Right lobe of liver (tissue), 6 donors: ENCODE measurements around the gene HMGCS1. TPM values are rescaled to one million over a fixed set of nuclear protein-coding genes. Genes with fewer than 3 reads are reported as not detected.
A peak's percentile ranks its signal among the peaks of the same experiment; 100 is the strongest.

Experiments
- ATAC-seq, 4 donors: fragments of 200-7000 bp; cut with Tn5 transposase; one replicate each; pipeline ENCODE4 v1.9.1; 2020; ENCODE audit warnings: mild to moderate bottlenecking in 4 of 4, moderate library complexity in 4 of 4
- DNase-seq, 3 donors: peaks; one replicate each; pipeline ENCODE4 v3.0.0-alpha.2; 2020
- H3K27ac ChIP-seq, 3 donors: fragments of 200-600 bp; one replicate each; pipeline ENCODE4 v1.8.0; 2022
- H3K27me3 ChIP-seq, 2 donors: fragments of 200-600 bp; one replicate each; pipeline ENCODE4 v1.8.0; 2022
- H3K36me3 ChIP-seq, 4 donors: fragments of 200-600 bp; sonication (generic) in 1 of 4; one replicate each; pipeline versions ENCODE4 v1.5.1 to v1.8.0; 2017 to 2022; ENCODE audit warnings: control low read depth in 1 of 4
- H3K4me1 ChIP-seq, 4 donors: fragments of 200-600 bp; sonication (generic) in 1 of 4; one replicate each; pipeline versions ENCODE4 v1.5.1 to v1.8.0; 2017 to 2022; ENCODE audit warnings: control low read depth in 1 of 4
- H3K4me3 ChIP-seq, 3 donors: fragments of 200-600 bp; one replicate each; pipeline ENCODE4 v1.8.0; 2022
- H3K9me3 ChIP-seq, 4 donors: fragments of 200-600 bp; sonication (generic) in 1 of 4; one replicate each; pipeline versions ENCODE4 v1.5.1 to v1.8.0; 2017 to 2022; ENCODE audit warnings: control low read depth in 1 of 4
- POLR2A ChIP-seq: fragments of 450-650 bp; IDR thresholded peaks from one replicate; pipeline ENCODE4 v1.6.1; 2017; ENCODE audit warnings: antibody characterized with exemption, mild to moderate bottlenecking
- WGBS: methylation state at CpG from one replicate; pipeline ENCODE4 v1.1.6; 2018; ENCODE audit warnings: low coverage, low lambda C conversion rate; ENCODE audit not compliant: insufficient coverage; ENCODE audit errors: missing lambda C conversion rate; 5-methylcytosine and 5-hydroxymethylcytosine counted together
- intact Hi-C, 2 donors: fragments of 100-400 bp; cut with DNase I; formaldehyde crosslinking; loops; one replicate each; pipeline versions ENCODE4 v1.11.2 to v1.14.1; 2022
- total RNA-seq, 6 experiments: library from RNA; depleted of rRNA in 2 of 6; stranded (reverse); fragments of >200 nt in 2 of 6; fragmentation: NEBNext Ultra II Directional in 3 of 6; extraction: Animal tissue kit (Norgen Biotek cat#: 25700) in 3 of 6; gene quantifications; one replicate each; pipeline versions ENCODE4 v1.1.0 to v1.2.4, GENCODE V29; 2016 to 2023
- TF ChIP-seq, protein P1 (sequence below), 4 donors: fragments of 200-600 bp in 3 of 4; fragments of 450-650 bp in 1 of 4; IDR thresholded peaks; one replicate each; pipeline versions ENCODE4 v1.5.1 to v1.8.0; 2016 to 2022; ENCODE audit warnings: antibody characterized with exemption in 4 of 4, mild to moderate bottlenecking in 2 of 4
- donor health status: DM: no; HTN: yes; CAD: no.
- donor health status: DM: no; HTN: no; CAD: no.
- donor health status: DM: no; HTN: no; CAD: no.
- donor health status: DM: no; HTN: yes; CAD: no.
- donor health status: DM: no; HTN: yes; CAD: no.

HMGCS1 gene
- total RNA-seq, 6 experiments from 2014 or later: 27.9 to 341 (median 62.0) TPM

DNA sequence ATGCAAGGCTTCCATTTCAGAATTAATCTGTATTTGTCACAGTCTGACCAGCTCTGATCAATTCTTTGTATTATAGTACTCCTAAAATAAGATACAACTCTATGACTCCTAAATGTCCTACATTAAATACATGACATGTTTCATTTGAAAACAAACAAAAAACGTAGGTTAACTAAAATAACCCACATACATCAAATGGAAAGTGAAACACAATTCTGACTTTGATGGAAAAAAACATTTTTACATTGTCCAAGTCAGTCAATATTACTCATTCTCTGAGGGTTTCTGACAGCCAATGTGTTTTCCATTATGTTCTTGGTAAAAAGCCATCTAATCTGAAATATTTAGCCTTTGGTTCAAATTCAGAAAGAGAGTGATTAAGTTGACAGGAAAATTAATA, 8.7 kb downstream of the HMGCS1 start:
- intact Hi-C loops: no loop called here
- DNase-seq: no peak
- H3K4me3 ChIP-seq: no peak overlapping the region
- TF ChIP-seq POLR2A: no peak
- TF ChIP-seq, protein P1, sequence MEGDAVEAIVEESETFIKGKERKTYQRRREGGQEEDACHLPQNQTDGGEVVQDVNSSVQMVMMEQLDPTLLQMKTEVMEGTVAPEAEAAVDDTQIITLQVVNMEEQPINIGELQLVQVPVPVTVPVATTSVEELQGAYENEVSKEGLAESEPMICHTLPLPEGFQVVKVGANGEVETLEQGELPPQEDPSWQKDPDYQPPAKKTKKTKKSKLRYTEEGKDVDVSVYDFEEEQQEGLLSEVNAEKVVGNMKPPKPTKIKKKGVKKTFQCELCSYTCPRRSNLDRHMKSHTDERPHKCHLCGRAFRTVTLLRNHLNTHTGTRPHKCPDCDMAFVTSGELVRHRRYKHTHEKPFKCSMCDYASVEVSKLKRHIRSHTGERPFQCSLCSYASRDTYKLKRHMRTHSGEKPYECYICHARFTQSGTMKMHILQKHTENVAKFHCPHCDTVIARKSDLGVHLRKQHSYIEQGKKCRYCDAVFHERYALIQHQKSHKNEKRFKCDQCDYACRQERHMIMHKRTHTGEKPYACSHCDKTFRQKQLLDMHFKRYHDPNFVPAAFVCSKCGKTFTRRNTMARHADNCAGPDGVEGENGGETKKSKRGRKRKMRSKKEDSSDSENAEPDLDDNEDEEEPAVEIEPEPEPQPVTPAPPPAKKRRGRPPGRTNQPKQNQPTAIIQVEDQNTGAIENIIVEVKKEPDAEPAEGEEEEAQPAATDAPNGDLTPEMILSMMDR (IDR thresholded peaks at IDR 0.05): no peak
- no peaks in the 10 kb centered on the region for H3K9me3 ChIP-seq
- peak overlapping the region in 1 of 3 donors; percentile 4 for H3K27ac ChIP-seq
- ATAC-seq: no peak
- WGBS: 7% methylated on average over 1 of the region's 1 CpG
- H3K4me1 ChIP-seq: peaks cover 0 to 61% (median 8%) of the 10 kb centered on the region in 4 donors
- H3K36me3 ChIP-seq: peaks cover 0 to 5% (median 0%) of the 10 kb centered on the region in 4 donors
- H3K27me3 ChIP-seq: no peaks in the 10 kb centered on the region

GRCh38 chr5:43303242-43303641, 10.0 kb downstream of the HMGCS1 start:
- H3K27me3 ChIP-seq: no peaks in the 10 kb centered on the region
- intact Hi-C loops: no loop called here

GRCh38 chr5:43302481-43302880, 10.7 kb downstream of the HMGCS1 start:
- H3K36me3 ChIP-seq: peaks cover 0 to 22% (median 8%) of the 10 kb centered on the region in 4 donors
- peaks cover 0 to 49% (median 3%) of the 10 kb centered on the region in 4 donors for H3K4me1 ChIP-seq
- no peaks in the 10 kb centered on the region for H3K9me3 ChIP-seq
- H3K27ac ChIP-seq: no peak overlapping the region
- DNase-seq (no peak), ATAC-seq (peak in 1 of 4 donors; percentile 22)
- intact Hi-C loops: no loop called here
- TF ChIP-seq, protein P1 (IDR thresholded peaks at IDR 0.05): no peak
- no peak for TF ChIP-seq POLR2A
- H3K27me3 ChIP-seq: no peaks in the 10 kb centered on the region
- WGBS: 88% methylated on average over 3 of the region's 3 CpGs
- H3K4me3 ChIP-seq: no peak overlapping the region

More at GRCh38 chr5:43303242-43303641, 10.0 kb downstream of the HMGCS1 start:
- DNase-seq (no peak), ATAC-seq (no peak)
- H3K9me3 ChIP-seq: no peaks in the 10 kb centered on the region
- H3K4me1 ChIP-seq: peaks cover 0 to 55% (median 3%) of the 10 kb centered on the region in 4 donors
- WGBS: 71% methylated on average over 4 of the region's 4 CpGs
- H3K36me3 ChIP-seq: peaks cover 0 to 14% (median 5%) of the 10 kb centered on the region in 4 donors
- TF ChIP-seq, protein P1 (IDR thresholded peaks at IDR 0.05): no peak
- TF ChIP-seq POLR2A: no peak
- no peak overlapping the region for H3K4me3 ChIP-seq
- H3K27ac ChIP-seq: no peak overlapping the region

DNA sequence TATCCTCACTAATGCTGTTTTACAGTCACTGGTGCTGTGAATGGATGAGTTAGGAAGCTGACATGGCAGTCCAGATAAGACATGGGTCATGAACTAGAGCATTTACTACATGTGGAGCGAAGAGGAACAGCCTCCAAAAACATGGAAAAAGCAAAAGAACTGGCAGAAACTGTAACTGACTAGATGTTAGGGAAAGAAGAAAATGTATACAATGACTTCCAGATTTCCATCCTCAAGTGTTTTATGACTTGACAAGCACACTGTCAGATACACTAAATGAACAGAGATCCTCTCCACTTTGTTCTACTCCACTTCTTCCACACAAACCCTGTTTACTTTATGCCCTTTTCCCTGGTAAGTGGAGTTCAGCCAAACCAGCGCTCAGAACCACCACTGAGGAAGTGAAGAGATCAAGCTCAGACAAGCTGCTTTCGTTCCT, 11.5 kb downstream of the HMGCS1 start:
- ATAC-seq (peak; percentile 8 to 60 (median 57)), DNase-seq (no peak)
- Histone ChIP-seq H3K9me3 (no peaks in the 10 kb centered on the region), H3K27ac (no peak overlapping the region), H3K4me3 (no peak overlapping the region), H3K4me1 (peaks cover 0 to 44% (median 3%) of the 10 kb centered on the region in 4 donors), H3K27me3 (no peaks in the 10 kb centered on the region), H3K36me3 (peaks cover 0 to 30% (median 14%) of the 10 kb centered on the region in 4 donors)
- TF ChIP-seq, protein P1 (IDR thresholded peaks at IDR 0.05): no peak
- no peak for TF ChIP-seq POLR2A
- intact Hi-C loops: no loop called here
- WGBS: 32% methylated on average over 3 of the region's 3 CpGs
